OCI-LY3 (cell line): ENCODE data around the gene RNF144A.

Source experiments
- CTCF ChIP-seq: fragments of 200-600, 300-600 bp; sonication (generic); IDR thresholded peaks from 2 replicates; pipeline ENCODE4 v1.5.1; 2014; ENCODE audit warnings: antibody characterized with exemption, low read length, low read depth
- EZH2phosphoT487 ChIP-seq: fragments of 200-600 bp; shearing (Covaris generic); IDR thresholded peaks from 2 replicates; pipeline ENCODE4 v1.6.1; 2018; ENCODE audit warnings: antibody characterized with exemption, mixed run types, low read depth

GRCh38 chr2:7009207-7009911 is 92.1 kb downstream of the RNF144A start:
- TF ChIP-seq CTCF (no peak), EZH2phosphoT487 (no peak)
